ENCODE measurements around the gene PHETA2.
"Not testable (repeated sequence)": the region's sequence is repeated elsewhere in the genome, so short reads cannot be mapped to it uniquely, and the experiment has no call there.

The PHETA2 gene

GRCh38 chr22:42111798-42112197 lies 37.8 kb downstream of the PHETA2 start:
- DNase-seq = no peak

GRCh38 chr22:42112793-42113192 lies 38.7 kb downstream of the PHETA2 start:
- not testable (repeated sequence) for DNase-seq

- DNase-seq = no peak
Observed at GRCh38 chr22:42114721-42115120, 40.7 kb downstream of the PHETA2 start.

GRCh38 chr22:42115420-42115830 lies 41.4 kb downstream of the PHETA2 start:
- not testable (repeated sequence) for DNase-seq

GRCh38 chr22:42116848-42117424 lies 42.9 kb downstream of the PHETA2 start:
- DNase-seq = no peak

- DNase-seq = peak; percentile 11
Observed at GRCh38 chr22:42120231-42121021, 46.4 kb downstream of the PHETA2 start.

GRCh38 chr22:42123529-42123928 lies 49.5 kb downstream of the PHETA2 start:
- DNase-seq = not testable (repeated sequence)

GRCh38 chr22:42127606-42128005 lies 53.6 kb downstream of the PHETA2 start:
- DNase-seq = no peak

GRCh38 chr22:42128007-42128406 lies 54.0 kb downstream of the PHETA2 start:
- not testable (repeated sequence) for DNase-seq
